ENCODE results near the gene UGT3A2.

GRCh38 chr5:36105819-36106218 lies 39.1 kb upstream of the UGT3A2 start:
- TF ChIP-seq HIC1 (tag by site-specific recombination; IDR thresholded peaks at IDR 0.05): no peak
- no peak for TF ChIP-seq YY1 (tag by site-specific recombination; IDR thresholded peaks at IDR 0.05)
- TF ChIP-seq, protein P1, sequence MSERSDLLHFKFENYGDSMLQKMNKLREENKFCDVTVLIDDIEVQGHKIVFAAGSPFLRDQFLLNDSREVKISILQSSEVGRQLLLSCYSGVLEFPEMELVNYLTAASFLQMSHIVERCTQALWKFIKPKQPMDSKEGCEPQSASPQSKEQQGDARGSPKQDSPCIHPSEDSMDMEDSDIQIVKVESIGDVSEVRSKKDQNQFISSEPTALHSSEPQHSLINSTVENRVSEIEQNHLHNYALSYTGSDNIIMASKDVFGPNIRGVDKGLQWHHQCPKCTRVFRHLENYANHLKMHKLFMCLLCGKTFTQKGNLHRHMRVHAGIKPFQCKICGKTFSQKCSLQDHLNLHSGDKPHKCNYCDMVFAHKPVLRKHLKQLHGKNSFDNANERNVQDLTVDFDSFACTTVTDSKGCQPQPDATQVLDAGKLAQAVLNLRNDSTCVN (tag by site-specific recombination; optimal IDR thresholded peaks at IDR 0.05): no peak
- TF ChIP-seq SCRT1 (tag by site-specific recombination; IDR thresholded peaks at IDR 0.05; ENCODE audit: borderline replicate concordance): no peak

Measured in HEK293 (cell line).